DOHH2 (cell line): ENCODE measurements around the gene VPS33B.

Source experiments
- EZH2phosphoT487 ChIP-seq: fragments of 200-600 bp; sonication (generic); IDR thresholded peaks from 2 replicates; pipeline ENCODE4 v1.6.1; 2017; ENCODE audit warnings: borderline replicate concordance, mild to moderate bottlenecking, antibody characterized with exemption, low read length, moderate library complexity, mixed read lengths
- TF ChIP-seq, protein P1 (sequence below): fragments of 200-600 bp; sonication (generic); IDR thresholded peaks from one replicate; pipeline ENCODE4 v1.5.1; 2014; ENCODE audit warnings: antibody characterized with exemption, mild to moderate bottlenecking, low read depth, low read length; ENCODE audit not compliant: poor library complexity, severe bottlenecking

- TF ChIP-seq, protein P1, sequence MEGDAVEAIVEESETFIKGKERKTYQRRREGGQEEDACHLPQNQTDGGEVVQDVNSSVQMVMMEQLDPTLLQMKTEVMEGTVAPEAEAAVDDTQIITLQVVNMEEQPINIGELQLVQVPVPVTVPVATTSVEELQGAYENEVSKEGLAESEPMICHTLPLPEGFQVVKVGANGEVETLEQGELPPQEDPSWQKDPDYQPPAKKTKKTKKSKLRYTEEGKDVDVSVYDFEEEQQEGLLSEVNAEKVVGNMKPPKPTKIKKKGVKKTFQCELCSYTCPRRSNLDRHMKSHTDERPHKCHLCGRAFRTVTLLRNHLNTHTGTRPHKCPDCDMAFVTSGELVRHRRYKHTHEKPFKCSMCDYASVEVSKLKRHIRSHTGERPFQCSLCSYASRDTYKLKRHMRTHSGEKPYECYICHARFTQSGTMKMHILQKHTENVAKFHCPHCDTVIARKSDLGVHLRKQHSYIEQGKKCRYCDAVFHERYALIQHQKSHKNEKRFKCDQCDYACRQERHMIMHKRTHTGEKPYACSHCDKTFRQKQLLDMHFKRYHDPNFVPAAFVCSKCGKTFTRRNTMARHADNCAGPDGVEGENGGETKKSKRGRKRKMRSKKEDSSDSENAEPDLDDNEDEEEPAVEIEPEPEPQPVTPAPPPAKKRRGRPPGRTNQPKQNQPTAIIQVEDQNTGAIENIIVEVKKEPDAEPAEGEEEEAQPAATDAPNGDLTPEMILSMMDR = no peak
- no peak for TF ChIP-seq EZH2phosphoT487
These were observed 25.3 kb upstream of the VPS33B start for GRCh38 chr15:91047545-91048199.
